Omental fat pad (tissue), 4 donors: ENCODE results near the gene CCDC18. TPM values are rescaled to one million over a fixed set of nuclear protein-coding genes. Genes with fewer than 3 reads are reported as not detected.

ENCODE experiments used
- ATAC-seq: fragments of 150-250 bp; one replicate; pipeline ENCODE4 v1.9.1; 2016; ENCODE audit warnings: mild to moderate bottlenecking, moderate library complexity; ENCODE audit not compliant: low FRiP score
- DNase-seq: peaks from one replicate; pipeline ENCODE4 v3.0.0-alpha.2; 2019; ENCODE audit warnings: low spot score
- CTCF ChIP-seq, 3 donors: fragments of 450-650 bp; IDR thresholded peaks; one replicate each; pipeline ENCODE4 v1.5.1; 2016 to 2017; ENCODE audit warnings: antibody characterized with exemption in 3 of 3, mild to moderate bottlenecking in 3 of 3, moderate library complexity in 2 of 3
- total RNA-seq, 4 donors: library from RNA; depleted of rRNA; stranded (reverse); fragments of >200 nt; gene quantifications; one replicate each; pipeline ENCODE4 v1.1.0, GENCODE V29; 2016

CCDC18 gene
- total RNA-seq, 4 donors from 2014 or later, result 8.2 to 12.6 (median 10.1) TPM

GRCh38 chr1:93313026-93313425, 132.5 kb downstream of the CCDC18 start:
- TF ChIP-seq CTCF (IDR thresholded peaks at IDR 0.05), result no peak
- ATAC-seq, result no peak
- no peak for DNase-seq

- DNase-seq (no peak), ATAC-seq (no peak)
- TF ChIP-seq CTCF (IDR thresholded peaks at IDR 0.05), result no peak
Observed at GRCh38 chr1:93317207-93317606, 136.7 kb downstream of the CCDC18 start.

GRCh38 chr1:93317943-93318342, 137.4 kb downstream of the CCDC18 start:
- ATAC-seq (no peak), DNase-seq (no peak)
- no peak for TF ChIP-seq CTCF (IDR thresholded peaks at IDR 0.05)

GRCh38 chr1:93321720-93322119, 141.2 kb downstream of the CCDC18 start:
- no peak for ATAC-seq
- no peak for TF ChIP-seq CTCF (IDR thresholded peaks at IDR 0.05)
- DNase-seq, result no peak

GRCh38 chr1:93322349-93322748, 141.8 kb downstream of the CCDC18 start:
- ATAC-seq (no peak), DNase-seq (no peak)
- TF ChIP-seq CTCF (IDR thresholded peaks at IDR 0.05), result no peak

GRCh38 chr1:93323185-93323820, 142.8 kb downstream of the CCDC18 start:
- ATAC-seq (no peak), DNase-seq (no peak)
- TF ChIP-seq CTCF (IDR thresholded peaks at IDR 0.05), result no peak
